CD14-positive monocyte (primary cell): Measurements from ENCODE around the gene PDPR. TPM values are rescaled to one million over a fixed set of nuclear protein-coding genes. Genes with fewer than 3 reads are reported as not detected.

Source experiments
- DNase-seq, 3 donors: peaks; one replicate each; pipeline ENCODE4 v3.0.0-alpha.2; 2011 to 2022
- H2AFZ ChIP-seq: 2 replicates; pipeline ENCODE4 v1.6.0; 2012; ENCODE audit warnings: mild to moderate bottlenecking, low read depth, low read length, inconsistent platforms; ENCODE audit not compliant: insufficient read depth, poor library complexity, severe bottlenecking
- H3K27ac ChIP-seq, 2 donors: 1 replicate in 1 of 2; 2 replicates in 1 of 2; pipeline ENCODE4 v1.5.1; 2012 to 2013; ENCODE audit warnings: low read length in 2 of 2, control low read depth in 1 of 2, inconsistent platforms in 1 of 2, low read depth in 1 of 2, mild to moderate bottlenecking in 1 of 2
- H3K27me3 ChIP-seq, 2 donors: one replicate each; pipeline versions ENCODE4 v1.6.0 to v1.6.1; 2011 to 2013; ENCODE audit warnings: low read length in 2 of 2; ENCODE audit not compliant: control insufficient read depth in 2 of 2, insufficient read depth in 2 of 2
- H3K36me3 ChIP-seq, 2 donors: replicated peaks in 1 of 2; 1 replicate in 1 of 2; 2 replicates in 1 of 2; pipeline versions ENCODE4 v1.5.1 to v1.6.1; 2012 to 2013; ENCODE audit warnings: low read length in 2 of 2, control low read depth in 1 of 2, inconsistent platforms in 1 of 2, mild to moderate bottlenecking in 1 of 2; ENCODE audit not compliant: insufficient read depth in 2 of 2, control insufficient read depth in 1 of 2
- H3K4me1 ChIP-seq, 2 donors: 1 replicate in 1 of 2; 2 replicates in 1 of 2; pipeline versions ENCODE4 v1.5.1 to v1.6.1; 2012 to 2013; ENCODE audit warnings: low read length in 2 of 2, control low read depth in 1 of 2, inconsistent platforms in 1 of 2, mild to moderate bottlenecking in 1 of 2, moderate library complexity in 1 of 2; ENCODE audit not compliant: insufficient read depth in 2 of 2, control insufficient read depth in 1 of 2
- H3K4me2 ChIP-seq: replicated peaks from 2 replicates; pipeline ENCODE3; 2012; ENCODE audit warnings: low read length, moderate library complexity, mild to moderate bottlenecking; ENCODE audit not compliant: poor library complexity, severe bottlenecking; ENCODE audit errors: extremely low read depth
- H3K4me3 ChIP-seq, 3 experiments: fragments of 200-600 bp in 1 of 3; sonication (generic) in 1 of 3; replicated peaks in 1 of 3; 1 replicate in 2 of 3; 2 replicates in 1 of 3; pipeline ENCODE4 v1.5.1; 2011 to 2013; ENCODE audit warnings: low read length in 3 of 3, mild to moderate bottlenecking in 3 of 3, control low read depth in 2 of 3, low read depth in 2 of 3, inconsistent platforms in 1 of 3, moderate library complexity in 1 of 3
- H3K79me2 ChIP-seq: 2 replicates; pipeline ENCODE4 v1.6.0; 2012; ENCODE audit warnings: mild to moderate bottlenecking, control low read depth, inconsistent platforms, low read length, moderate library complexity; ENCODE audit not compliant: insufficient read depth
- H3K9ac ChIP-seq: 2 replicates; pipeline ENCODE4 v1.6.0; 2017; ENCODE audit warnings: low read length, mild to moderate bottlenecking; ENCODE audit not compliant: insufficient read depth, poor library complexity, severe bottlenecking
- H3K9me3 ChIP-seq, 2 donors: replicated peaks in 1 of 2; 1 replicate in 1 of 2; 2 replicates in 1 of 2; pipeline versions ENCODE4 v1.5.1 to v1.6.1; 2012 to 2013; ENCODE audit warnings: low read length in 2 of 2, control low read depth in 1 of 2; ENCODE audit not compliant: control insufficient read depth in 1 of 2, insufficient read depth in 1 of 2
- H4K20me1 ChIP-seq: 2 replicates; pipeline ENCODE4 v1.6.0; 2012; ENCODE audit warnings: mild to moderate bottlenecking, low read length, control low read depth, moderate library complexity; ENCODE audit not compliant: insufficient read depth
- H3K27ac Mint-ChIP-seq, 7 donors: one replicate each; pipeline ENCODE4 v1.8.0; 2020; ENCODE audit warnings: mild to moderate bottlenecking in 7 of 7, mixed read lengths in 7 of 7, moderate library complexity in 6 of 7, inconsistent platforms in 2 of 7
- H3K27me3 Mint-ChIP-seq, 3 donors: one replicate each; pipeline ENCODE4 v1.8.0; 2021 to 2022; ENCODE audit warnings: low read depth in 3 of 3, mild to moderate bottlenecking in 3 of 3, mixed read lengths in 3 of 3, moderate library complexity in 3 of 3, inconsistent platforms in 1 of 3
- H3K36me3 Mint-ChIP-seq, 2 donors: one replicate each; pipeline ENCODE4 v1.8.0; 2020; ENCODE audit warnings: mixed read lengths in 2 of 2, inconsistent platforms in 1 of 2, mild to moderate bottlenecking in 1 of 2
- H3K4me1 Mint-ChIP-seq: one replicate; pipeline ENCODE4 v1.8.0; 2020; ENCODE audit warnings: mild to moderate bottlenecking, mixed read lengths
- H3K4me3 Mint-ChIP-seq, 2 donors: one replicate each; pipeline ENCODE4 v1.8.0; 2020; ENCODE audit warnings: mild to moderate bottlenecking in 2 of 2, mixed read lengths in 2 of 2, moderate library complexity in 1 of 2
- H3K9me3 Mint-ChIP-seq, 7 donors: one replicate each; pipeline ENCODE4 v1.8.0; 2020 to 2022; ENCODE audit warnings: mixed read lengths in 7 of 7, mild to moderate bottlenecking in 6 of 7, moderate library complexity in 6 of 7, inconsistent platforms in 2 of 7
- WGBS: methylation state at CpG from one replicate; pipeline ENCODE4 v1.1.5; 2013; ENCODE audit warnings: missing lambda C conversion rate; ENCODE audit not compliant: insufficient coverage; 5-methylcytosine and 5-hydroxymethylcytosine counted together
- intact Hi-C, 2 donors: fragments of 100-400 bp; cut with micrococcal nuclease; formaldehyde crosslinking; loops; one replicate each; pipeline versions ENCODE4 v1.15.0 to v1.15.1; 2023
- polyA plus RNA-seq, 3 donors: library from polyadenylated mRNA; depleted of rRNA in 1 of 3; unstranded in 2 of 3; stranded (reverse) in 1 of 3; fragments of 300-500 nt in 2 of 3; fragments of >200 nt in 1 of 3; fragmentation: Illumina TruSeq in 2 of 3; gene quantifications; 1 replicate in 2 of 3; 2 replicates in 1 of 3; pipeline ENCODE4 v1.2.3, GENCODE V29; 2012 to 2021
- TF ChIP-seq, protein P1 (sequence below): fragments of 200-600 bp; IDR thresholded peaks from one replicate; pipeline ENCODE4 v1.8.0; 2022; ENCODE audit warnings: antibody characterized with exemption, mild to moderate bottlenecking

PDPR gene
- polyA plus RNA-seq, 3 donors = 5.1 to 26.4 (median 5.7) TPM

DNA sequence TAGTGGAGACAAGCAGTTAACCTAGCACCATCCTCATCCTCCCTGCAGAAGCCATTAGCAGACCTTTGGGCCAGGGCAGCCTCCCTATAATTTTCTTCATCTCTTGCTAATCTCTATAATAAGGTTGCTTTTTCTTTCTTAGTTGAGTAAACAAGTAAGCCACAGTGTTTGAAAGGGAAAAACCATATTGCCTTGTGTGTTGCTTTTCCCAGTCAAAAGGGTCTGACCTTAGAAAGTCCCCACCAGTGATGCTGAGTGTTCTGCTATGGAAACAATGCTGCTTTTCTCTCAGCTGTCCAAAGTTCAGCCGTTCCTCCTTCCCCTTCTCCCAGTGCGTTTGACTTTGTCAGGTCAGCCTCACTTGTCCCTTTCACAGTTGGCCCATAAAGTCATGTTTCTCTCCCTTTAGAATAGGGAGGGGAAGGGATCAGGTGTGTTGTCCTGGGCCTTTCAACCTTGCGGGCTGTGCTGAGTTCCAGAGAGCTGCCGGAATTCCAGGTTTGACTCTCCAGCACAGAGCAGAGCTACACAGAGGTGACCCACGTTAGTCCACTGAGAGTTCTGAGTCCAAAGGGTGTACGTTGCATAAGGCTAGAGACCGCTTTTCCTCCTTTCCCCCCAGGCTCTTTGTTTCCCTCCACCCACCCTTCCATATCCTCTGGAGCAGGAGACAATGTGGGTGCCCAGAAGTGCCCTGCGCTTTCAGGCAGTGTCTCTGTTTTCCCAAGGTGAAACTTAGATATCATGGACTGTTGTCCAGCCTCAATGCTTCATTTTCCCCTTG is 43.5 kb downstream of the PDPR start:
- no peak for DNase-seq
- Histone ChIP-seq H3K4me3 (no peak overlapping the region), H3K4me2 (no peak overlapping the region), H3K4me1 (no peaks in the 10 kb centered on the region), H3K27me3 (no peaks in the 10 kb centered on the region), H2AFZ (no peak overlapping the region), H3K9ac (no peak overlapping the region), H3K79me2 (no peaks in the 10 kb centered on the region), H3K36me3 (peaks cover 96 to 100% of the 10 kb centered on the region in 2 donors), H4K20me1 (no peaks in the 10 kb centered on the region), H3K27ac (no peak overlapping the region), H3K9me3 (no peaks in the 10 kb centered on the region)
- H3K4me1 Mint-ChIP-seq = no peaks in the 10 kb centered on the region
- intact Hi-C loops = no loop called here
- TF ChIP-seq, protein P1, sequence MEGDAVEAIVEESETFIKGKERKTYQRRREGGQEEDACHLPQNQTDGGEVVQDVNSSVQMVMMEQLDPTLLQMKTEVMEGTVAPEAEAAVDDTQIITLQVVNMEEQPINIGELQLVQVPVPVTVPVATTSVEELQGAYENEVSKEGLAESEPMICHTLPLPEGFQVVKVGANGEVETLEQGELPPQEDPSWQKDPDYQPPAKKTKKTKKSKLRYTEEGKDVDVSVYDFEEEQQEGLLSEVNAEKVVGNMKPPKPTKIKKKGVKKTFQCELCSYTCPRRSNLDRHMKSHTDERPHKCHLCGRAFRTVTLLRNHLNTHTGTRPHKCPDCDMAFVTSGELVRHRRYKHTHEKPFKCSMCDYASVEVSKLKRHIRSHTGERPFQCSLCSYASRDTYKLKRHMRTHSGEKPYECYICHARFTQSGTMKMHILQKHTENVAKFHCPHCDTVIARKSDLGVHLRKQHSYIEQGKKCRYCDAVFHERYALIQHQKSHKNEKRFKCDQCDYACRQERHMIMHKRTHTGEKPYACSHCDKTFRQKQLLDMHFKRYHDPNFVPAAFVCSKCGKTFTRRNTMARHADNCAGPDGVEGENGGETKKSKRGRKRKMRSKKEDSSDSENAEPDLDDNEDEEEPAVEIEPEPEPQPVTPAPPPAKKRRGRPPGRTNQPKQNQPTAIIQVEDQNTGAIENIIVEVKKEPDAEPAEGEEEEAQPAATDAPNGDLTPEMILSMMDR = no peak
- 94% methylated on average over 7 of the region's 8 CpGs for WGBS
- no peak overlapping the region for H3K4me3 Mint-ChIP-seq
- no peaks in the 10 kb centered on the region for H3K27me3 Mint-ChIP-seq
- peak overlapping the region in 2 of 7 donors; percentile 4 to 18 for H3K27ac Mint-ChIP-seq
- peaks cover 27 to 32% of the 10 kb centered on the region in 2 donors for H3K36me3 Mint-ChIP-seq
- H3K9me3 Mint-ChIP-seq = peaks cover 0 to 1% (median 0%) of the 10 kb centered on the region in 7 donors

DNA sequence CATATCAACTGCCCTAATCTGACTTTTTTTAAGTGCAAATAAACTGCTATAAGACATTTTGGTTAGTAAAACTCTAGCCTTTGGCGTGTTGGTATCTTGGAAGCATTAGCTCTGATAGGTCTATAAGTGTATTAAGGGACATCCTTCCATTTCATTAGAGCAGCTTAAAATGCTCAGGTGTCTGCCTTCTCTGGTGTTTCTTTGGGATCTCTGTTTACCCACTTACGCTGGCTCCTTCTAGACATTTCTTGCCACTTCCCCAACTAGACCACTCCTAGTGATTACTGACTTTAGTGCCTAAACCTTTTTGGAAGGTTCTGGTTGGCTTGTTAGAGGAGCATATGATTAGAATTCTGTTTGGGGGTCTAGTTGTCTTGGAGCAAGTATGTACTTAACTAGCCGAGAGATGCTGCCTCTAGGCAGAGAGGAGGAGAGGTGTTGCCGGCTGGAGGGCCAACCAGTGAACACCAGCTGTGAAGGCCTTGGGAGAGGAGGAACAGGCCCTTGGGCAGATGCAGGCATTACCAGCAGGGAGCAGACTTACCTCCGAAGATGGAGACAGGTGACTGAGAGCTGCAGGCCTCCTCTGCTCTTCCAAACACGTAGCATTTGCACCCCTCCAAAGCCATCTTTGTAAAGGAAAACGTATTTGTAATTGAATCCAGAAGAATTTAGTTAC is 44.3 kb downstream of the PDPR start:
- intact Hi-C loops = no loop called here
- no peak overlapping the region for H3K4me3 ChIP-seq
- no peaks in the 10 kb centered on the region for H4K20me1 ChIP-seq
- TF ChIP-seq, protein P1 = no peak
- H3K27ac ChIP-seq = no peak overlapping the region
- H3K36me3 ChIP-seq = peaks cover 92 to 94% of the 10 kb centered on the region in 2 donors
- no peak overlapping the region for H3K4me2 ChIP-seq
- H3K4me1 ChIP-seq = no peaks in the 10 kb centered on the region
- Mint-ChIP-seq H3K36me3 (peaks cover 20 to 32% of the 10 kb centered on the region in 2 donors), H3K27ac (no peak overlapping the region), H3K9me3 (no peaks in the 10 kb centered on the region), H3K4me1 (no peaks in the 10 kb centered on the region), H3K27me3 (no peaks in the 10 kb centered on the region), H3K4me3 (no peak overlapping the region)
- H3K9ac ChIP-seq = no peak overlapping the region
- no peak for DNase-seq
- 96% methylated on average over 2 of the region's 7 CpGs for WGBS
- no peaks in the 10 kb centered on the region for H3K27me3 ChIP-seq
- no peaks in the 10 kb centered on the region for H3K9me3 ChIP-seq
- H2AFZ ChIP-seq = no peak overlapping the region
- no peaks in the 10 kb centered on the region for H3K79me2 ChIP-seq
